ENCODE measurements around the gene ETV5.

DNA sequence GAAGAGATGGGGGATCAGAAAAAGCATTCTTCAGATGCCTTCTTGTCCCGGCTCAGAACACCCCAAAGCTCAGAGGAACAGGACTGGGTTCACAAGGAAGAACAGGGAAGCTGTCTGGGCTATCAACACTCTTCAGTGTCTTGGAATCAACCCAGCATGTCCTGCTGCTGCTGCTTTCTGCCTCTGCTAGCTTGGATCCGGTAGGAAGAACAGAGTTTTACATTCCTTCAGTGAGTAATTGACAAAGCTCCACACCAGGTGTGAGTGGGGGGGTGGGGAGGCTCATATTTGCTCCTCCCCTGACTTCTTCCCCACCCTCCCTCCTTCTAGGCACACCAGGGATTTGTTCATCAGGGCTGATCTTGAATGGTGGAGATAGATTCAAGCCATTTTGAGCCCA, 13.1 kb upstream of the ETV5 start:
- TF ChIP-seq, protein P1, sequence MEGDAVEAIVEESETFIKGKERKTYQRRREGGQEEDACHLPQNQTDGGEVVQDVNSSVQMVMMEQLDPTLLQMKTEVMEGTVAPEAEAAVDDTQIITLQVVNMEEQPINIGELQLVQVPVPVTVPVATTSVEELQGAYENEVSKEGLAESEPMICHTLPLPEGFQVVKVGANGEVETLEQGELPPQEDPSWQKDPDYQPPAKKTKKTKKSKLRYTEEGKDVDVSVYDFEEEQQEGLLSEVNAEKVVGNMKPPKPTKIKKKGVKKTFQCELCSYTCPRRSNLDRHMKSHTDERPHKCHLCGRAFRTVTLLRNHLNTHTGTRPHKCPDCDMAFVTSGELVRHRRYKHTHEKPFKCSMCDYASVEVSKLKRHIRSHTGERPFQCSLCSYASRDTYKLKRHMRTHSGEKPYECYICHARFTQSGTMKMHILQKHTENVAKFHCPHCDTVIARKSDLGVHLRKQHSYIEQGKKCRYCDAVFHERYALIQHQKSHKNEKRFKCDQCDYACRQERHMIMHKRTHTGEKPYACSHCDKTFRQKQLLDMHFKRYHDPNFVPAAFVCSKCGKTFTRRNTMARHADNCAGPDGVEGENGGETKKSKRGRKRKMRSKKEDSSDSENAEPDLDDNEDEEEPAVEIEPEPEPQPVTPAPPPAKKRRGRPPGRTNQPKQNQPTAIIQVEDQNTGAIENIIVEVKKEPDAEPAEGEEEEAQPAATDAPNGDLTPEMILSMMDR (IDR thresholded peaks at IDR 0.05; ENCODE audit: insufficient read depth, low read length, poor library complexity, severe bottlenecking), result no peak
- no peak for TF ChIP-seq EZH2phosphoT487 (conservative IDR thresholded peaks at IDR 0.05; ENCODE audit: low read length)

All from SU-DHL-6 (cell line).